Tibial nerve (tissue), 3 donors: ENCODE results near the gene PGAP3.

Source experiments
- CTCF ChIP-seq, 5 experiments: fragments of 200-600 bp in 3 of 5; fragments of 450-650 bp in 2 of 5; sonication (generic) in 3 of 5; IDR thresholded peaks; one replicate each; pipeline ENCODE4 v1.5.1; 2016 to 2019; ENCODE audit warnings: antibody characterized with exemption in 5 of 5, mild to moderate bottlenecking in 3 of 5, moderate library complexity in 2 of 5
- POLR2A ChIP-seq, 2 donors: fragments of 450-650 bp; IDR thresholded peaks; one replicate each; pipeline ENCODE4 v1.6.1; 2017; ENCODE audit warnings: antibody characterized with exemption in 2 of 2, mild to moderate bottlenecking in 2 of 2, moderate library complexity in 2 of 2

GRCh38 chr17:39674179-39674578 lies 13.7 kb downstream of the PGAP3 start:
- TF ChIP-seq CTCF (IDR thresholded peaks at IDR 0.05): no peak
- no peak for TF ChIP-seq POLR2A (IDR thresholded peaks at IDR 0.05)
